Spleen (tissue), 11 donors: ENCODE data around the gene SLC8A3. TPM values are rescaled to one million over a fixed set of nuclear protein-coding genes. Genes with fewer than 3 reads are reported as not detected.

Source experiments
- DNase-seq: peaks from one replicate; pipeline ENCODE4 v3.0.0-alpha.2; 2020
- H3K27ac ChIP-seq, 8 donors: fragments of 200-600 bp; sonication (generic) in 7 of 8; 1 replicate in 4 of 8; 2 replicates in 4 of 8; pipeline versions ENCODE4 v1.5.0 to v1.8.0; 2016 to 2021; ENCODE audit warnings: inconsistent platforms in 4 of 8, mild to moderate bottlenecking in 4 of 8, moderate library complexity in 1 of 8
- H3K27me3 ChIP-seq, 7 donors: fragments of 200-600 bp; sonication (generic) in 6 of 7; replicated peaks in 1 of 7; 1 replicate in 4 of 7; 2 replicates in 3 of 7; pipeline versions ENCODE4 v1.5.0 to v1.8.0; 2016 to 2021; ENCODE audit warnings: inconsistent platforms in 3 of 7, mild to moderate bottlenecking in 1 of 7
- H3K36me3 ChIP-seq, 6 donors: fragments of 200-600 bp; sonication (generic) in 5 of 6; 1 replicate in 4 of 6; 2 replicates in 2 of 6; pipeline versions ENCODE4 v1.5.0 to v1.8.0; 2016 to 2021; ENCODE audit warnings: inconsistent platforms in 2 of 6
- H3K4me1 ChIP-seq, 6 donors: fragments of 200-600 bp; sonication (generic) in 5 of 6; 1 replicate in 3 of 6; 2 replicates in 3 of 6; pipeline versions ENCODE4 v1.5.0 to v1.8.0; 2016 to 2021; ENCODE audit warnings: inconsistent platforms in 3 of 6
- H3K4me3 ChIP-seq, 8 donors: fragments of 200-600 bp; sonication (generic) in 7 of 8; 1 replicate in 4 of 8; 2 replicates in 4 of 8; pipeline versions ENCODE4 v1.5.0 to v1.8.0; 2016 to 2021; ENCODE audit warnings: inconsistent platforms in 4 of 8, mild to moderate bottlenecking in 4 of 8, moderate library complexity in 2 of 8
- H3K9me3 ChIP-seq, 8 donors: fragments of 200-600 bp; sonication (generic) in 7 of 8; 1 replicate in 4 of 8; 2 replicates in 4 of 8; pipeline versions ENCODE4 v1.5.0 to v1.8.0; 2016 to 2021; ENCODE audit warnings: inconsistent platforms in 4 of 8
- CTCF ChIP-seq, 11 experiments: fragments of 200-600 bp in 7 of 11; fragments of 450-650 bp in 4 of 11; sonication (generic) in 4 of 11; IDR thresholded peaks in 8 of 11; conservative IDR thresholded peaks in 3 of 11; 1 replicate in 7 of 11; 2 replicates in 4 of 11; pipeline versions ENCODE4 v1.4.0 to v1.8.0; 2016 to 2021; ENCODE audit warnings: antibody characterized with exemption in 11 of 11, inconsistent platforms in 4 of 11, mild to moderate bottlenecking in 1 of 11
- POLR2A ChIP-seq, 3 donors: fragments of 450-650 bp; IDR thresholded peaks; one replicate each; pipeline ENCODE4 v1.5.1; 2017; ENCODE audit warnings: antibody characterized with exemption in 3 of 3, mild to moderate bottlenecking in 1 of 3
- POLR2AphosphoS5 ChIP-seq, 3 donors: sonication (generic); formaldehyde crosslinking; IDR thresholded peaks; one replicate each; pipeline ENCODE4 v1.5.1; 2017; ENCODE audit warnings: antibody characterized with exemption in 3 of 3
- WGBS, 5 donors: extraction: QIAGEN DNeasy Blood & Tissue Kit in 3 of 5; methylation state at CpG; one replicate each; pipeline versions ENCODE4 v1.1.5 to v1.1.7; 2013 to 2018; 5-methylcytosine and 5-hydroxymethylcytosine counted together
- intact Hi-C: fragments of 100-400 bp; cut with DNase I; formaldehyde crosslinking; loops from one replicate; pipeline ENCODE4 v1.15.0; 2023; ENCODE audit warnings: low total_unique reads
- polyA plus RNA-seq, 3 donors: library from polyadenylated mRNA; stranded (reverse); fragments of 200-250 nt; gene quantifications; one replicate each; pipeline ENCODE4 v1.2.1, GENCODE V29; 2013
- total RNA-seq, 7 donors: library from RNA; depleted of rRNA in 3 of 7; stranded (reverse); fragments of >200 nt in 3 of 7; fragmentation: NEBNext Ultra II Directional in 4 of 7; extraction: Animal tissue kit (Norgen Biotek cat#: 25700) in 4 of 7; gene quantifications; one replicate each; pipeline versions ENCODE4 v1.1.0 to v1.2.1, GENCODE V29; 2016 to 2021
- donor health status: healthy with polysubstance abuse.
- donor health status: DM: no; HTN: no; CAD: no; lungs with moderate emphysema.
- donor health status: DM: no; HTN: no; CAD: no.
- donor health status: Bipolar disorder and iron deficiency.
- donor health status: healthy.
- donor health status: DM: no; HTN: no; CAD: no.
- donor health status: DM: yes; HTN: yes; CAD: no.

SLC8A3 gene
- total and polyA plus RNA-seq, 10 donors, result 0.19 to 0.52 (median 0.33) TPM; not detected in 3

- Histone ChIP-seq H3K4me3 (no peak overlapping the region), H3K27me3 (no peaks in the 10 kb centered on the region), H3K4me1 (peaks cover 7 to 17% (median 14%) of the 10 kb centered on the region in 6 donors), H3K36me3 (no peaks in the 10 kb centered on the region), H3K27ac (no peak overlapping the region), H3K9me3 (no peaks in the 10 kb centered on the region)
- TF ChIP-seq POLR2A (IDR thresholded peaks at IDR 0.05), result no peak
- no peak for TF ChIP-seq POLR2AphosphoS5 (IDR thresholded peaks at IDR 0.05)
- TF ChIP-seq CTCF (IDR thresholded peaks at IDR 0.05 in 8 of 11, conservative IDR thresholded peaks at IDR 0.05 in 3 of 11), result no peak
- DNase-seq, result no peak
- intact Hi-C loops, result no loop called here
- 91 to 94% (median 93%) methylated on average over 14 to 15 of the region's 15 CpGs for WGBS, 5 donors
Observed at GRCh38 chr14:70022771-70023445, 165.8 kb downstream of the SLC8A3 start.

- intact Hi-C loops, result no loop called here
- 72 to 83% (median 77%) methylated on average over 8 of the region's 8 CpGs for WGBS, 5 donors
Observed at GRCh38 chr14:70021548-70022220, 167.1 kb downstream of the SLC8A3 start.

GRCh38 chr14:70020352-70021170 is 168.2 kb downstream of the SLC8A3 start:
- WGBS, 5 donors, result 51 to 62% (median 60%) methylated on average over 8 of the region's 8 CpGs

More at GRCh38 chr14:70021548-70022220, 167.1 kb downstream of the SLC8A3 start:
- no peak overlapping the region for H3K27ac ChIP-seq
- DNase-seq, result no peak
- no peaks in the 10 kb centered on the region for H3K27me3 ChIP-seq
- H3K4me1 ChIP-seq, result peaks cover 10 to 17% (median 14%) of the 10 kb centered on the region in 6 donors
- no peaks in the 10 kb centered on the region for H3K9me3 ChIP-seq
- TF ChIP-seq POLR2AphosphoS5 (IDR thresholded peaks at IDR 0.05) (no peak), CTCF (IDR thresholded peaks at IDR 0.05 in 8 of 11, conservative IDR thresholded peaks at IDR 0.05 in 3 of 11) (no peak), POLR2A (IDR thresholded peaks at IDR 0.05) (no peak)
- H3K36me3 ChIP-seq, result no peaks in the 10 kb centered on the region
- no peak overlapping the region for H3K4me3 ChIP-seq

More at GRCh38 chr14:70020352-70021170, 168.2 kb downstream of the SLC8A3 start:
- TF ChIP-seq CTCF (IDR thresholded peaks at IDR 0.05 in 8 of 11, conservative IDR thresholded peaks at IDR 0.05 in 3 of 11) (no peak), POLR2AphosphoS5 (IDR thresholded peaks at IDR 0.05) (no peak), POLR2A (IDR thresholded peaks at IDR 0.05) (no peak)
- Histone ChIP-seq H3K36me3 (no peaks in the 10 kb centered on the region), H3K27me3 (no peaks in the 10 kb centered on the region), H3K27ac (no peak overlapping the region), H3K4me3 (no peak overlapping the region), H3K9me3 (no peaks in the 10 kb centered on the region), H3K4me1 (peaks cover 10 to 17% (median 14%) of the 10 kb centered on the region in 6 donors)
- intact Hi-C loops, result no loop called here
- no peak for DNase-seq
